ENCODE results near the gene LRRC3.
"Not testable (repeated sequence)": the region's sequence is repeated elsewhere in the genome, so short reads cannot be mapped to it uniquely, and the experiment has no call there.

LRRC3 gene

DNA sequence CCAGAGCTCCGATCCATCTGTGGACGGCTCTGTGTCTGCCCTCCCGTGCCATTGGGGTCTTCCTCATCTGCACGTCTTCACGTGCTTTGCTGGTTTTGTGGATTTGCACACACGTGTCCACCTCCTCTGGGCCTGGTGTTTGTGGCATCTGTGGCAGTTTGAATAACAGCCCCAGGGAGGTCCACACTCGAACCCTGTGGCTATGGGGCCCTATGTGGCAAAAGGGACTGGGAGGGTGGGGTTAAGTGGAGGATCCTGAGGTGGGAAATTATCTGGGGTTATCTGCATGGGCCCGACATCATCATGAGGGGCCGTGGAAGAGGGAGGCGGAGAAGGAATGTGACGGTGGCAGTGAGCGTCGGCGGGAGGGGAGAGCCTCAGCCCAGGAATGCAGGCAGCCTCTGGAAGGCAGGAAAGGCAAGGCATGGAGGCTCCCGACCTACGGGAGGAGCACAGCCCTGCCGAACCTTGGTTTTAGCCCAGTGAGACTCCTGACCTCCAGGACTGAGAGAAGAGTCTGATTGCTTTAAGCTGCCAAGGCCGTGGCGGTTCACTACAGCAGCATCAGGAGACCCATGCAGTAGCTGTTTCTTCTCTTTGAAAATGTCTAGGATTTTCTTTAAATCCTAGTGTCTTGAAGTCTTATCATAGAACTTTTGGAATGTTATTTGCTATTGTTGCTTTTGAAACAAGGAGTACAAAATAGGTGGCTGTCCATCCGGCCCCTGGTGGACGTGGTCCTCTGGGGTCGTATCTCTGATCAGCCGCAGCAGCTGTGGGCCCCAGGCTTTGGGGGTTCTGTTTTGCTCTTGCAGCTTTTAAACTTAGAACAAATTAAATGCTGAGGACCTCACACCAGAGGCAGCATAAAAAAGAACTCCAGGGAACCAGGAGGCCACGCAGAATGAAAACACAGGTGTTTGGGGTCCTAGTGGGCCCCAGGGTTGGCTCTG lies 40.0 kb upstream of the LRRC3 start:
- H3K9me3 ChIP-seq (ENCODE audit: insufficient read depth, low read length): no peaks in the 10 kb centered on the region
- H3K9ac ChIP-seq (ENCODE audit: low read length): no peak overlapping the region
- peaks cover 9% of the 10 kb centered on the region for H3K79me2 ChIP-seq (ENCODE audit: low read length)
- H3K4me1 ChIP-seq (ENCODE audit: low read length): no peaks in the 10 kb centered on the region
- H3K27me3 ChIP-seq (ENCODE audit: low read depth, low read length): no peaks in the 10 kb centered on the region
- H3K4me2 ChIP-seq (ENCODE audit: low read length): no peak overlapping the region
- H2AFZ ChIP-seq (ENCODE audit: low read depth, low read length): no peak overlapping the region
- no peaks in the 10 kb centered on the region for H4K20me1 ChIP-seq (ENCODE audit: insufficient read depth, low read length)
- peaks cover 46% of the 10 kb centered on the region for H3K36me3 ChIP-seq (replicated peaks; ENCODE audit: low read depth, low read length)
- TF ChIP-seq EZH2phosphoT487 (IDR thresholded peaks at IDR 0.05; ENCODE audit: low read depth) (no peak), CTCF (IDR thresholded peaks at IDR 0.05; ENCODE audit: low read depth, low read length) (no peak)
- H3K4me3 ChIP-seq (ENCODE audit: low read length): no peak overlapping the region
- H3K27ac ChIP-seq (ENCODE audit: low read length): no peak overlapping the region

- H3K9me3 ChIP-seq (ENCODE audit: insufficient read depth, low read length): no peaks in the 10 kb centered on the region
- peaks cover 9% of the 10 kb centered on the region for H3K79me2 ChIP-seq (ENCODE audit: low read length)
- H4K20me1 ChIP-seq (ENCODE audit: insufficient read depth, low read length): no peaks in the 10 kb centered on the region
- no peak overlapping the region for H3K4me3 ChIP-seq (ENCODE audit: low read length)
- peaks cover 46% of the 10 kb centered on the region for H3K36me3 ChIP-seq (replicated peaks; ENCODE audit: low read depth, low read length)
- no peaks in the 10 kb centered on the region for H3K27me3 ChIP-seq (ENCODE audit: low read depth, low read length)
- TF ChIP-seq EZH2phosphoT487 (IDR thresholded peaks at IDR 0.05; ENCODE audit: low read depth) (no peak), CTCF (IDR thresholded peaks at IDR 0.05; ENCODE audit: low read depth, low read length) (no peak)
- H3K27ac ChIP-seq (ENCODE audit: low read length): no peak overlapping the region
- no peak overlapping the region for H3K4me2 ChIP-seq (ENCODE audit: low read length)
- H3K4me1 ChIP-seq (ENCODE audit: low read length): no peaks in the 10 kb centered on the region
- H2AFZ ChIP-seq (ENCODE audit: low read depth, low read length): no peak overlapping the region
- no peak overlapping the region for H3K9ac ChIP-seq (ENCODE audit: low read length)
These were observed 39.1 kb upstream of the LRRC3 start for GRCh38 chr21:44416193-44416592.

DNA sequence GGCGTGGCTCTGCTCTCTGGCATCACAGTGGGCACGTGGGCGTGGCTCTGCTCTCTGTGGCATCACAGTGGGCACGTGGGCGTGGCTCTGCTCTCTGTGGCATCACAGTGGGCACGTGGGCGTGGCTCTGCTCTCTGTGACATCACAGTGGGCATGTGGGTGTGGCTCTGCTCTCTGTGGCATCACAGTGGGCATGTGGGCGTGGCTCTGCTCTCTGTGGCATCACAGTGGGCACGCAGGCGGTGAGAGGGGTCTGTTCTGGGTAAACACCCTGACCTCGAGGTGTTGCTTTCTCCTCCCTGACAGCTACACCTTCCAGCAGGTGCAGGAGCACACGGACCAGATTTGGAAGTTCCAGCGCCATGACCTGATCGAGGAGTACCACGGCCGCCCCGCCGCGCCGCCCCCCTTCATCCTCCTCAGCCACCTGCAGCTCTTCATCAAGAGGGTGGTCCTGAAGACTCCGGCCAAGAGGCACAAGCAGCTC lies 37.6 kb upstream of the LRRC3 start:
- H3K36me3 ChIP-seq (replicated peaks; ENCODE audit: low read depth, low read length): peaks cover 46% of the 10 kb centered on the region
- not testable (repeated sequence) for H3K4me2 ChIP-seq (ENCODE audit: low read length); H4K20me1 ChIP-seq (ENCODE audit: insufficient read depth, low read length)

DNA sequence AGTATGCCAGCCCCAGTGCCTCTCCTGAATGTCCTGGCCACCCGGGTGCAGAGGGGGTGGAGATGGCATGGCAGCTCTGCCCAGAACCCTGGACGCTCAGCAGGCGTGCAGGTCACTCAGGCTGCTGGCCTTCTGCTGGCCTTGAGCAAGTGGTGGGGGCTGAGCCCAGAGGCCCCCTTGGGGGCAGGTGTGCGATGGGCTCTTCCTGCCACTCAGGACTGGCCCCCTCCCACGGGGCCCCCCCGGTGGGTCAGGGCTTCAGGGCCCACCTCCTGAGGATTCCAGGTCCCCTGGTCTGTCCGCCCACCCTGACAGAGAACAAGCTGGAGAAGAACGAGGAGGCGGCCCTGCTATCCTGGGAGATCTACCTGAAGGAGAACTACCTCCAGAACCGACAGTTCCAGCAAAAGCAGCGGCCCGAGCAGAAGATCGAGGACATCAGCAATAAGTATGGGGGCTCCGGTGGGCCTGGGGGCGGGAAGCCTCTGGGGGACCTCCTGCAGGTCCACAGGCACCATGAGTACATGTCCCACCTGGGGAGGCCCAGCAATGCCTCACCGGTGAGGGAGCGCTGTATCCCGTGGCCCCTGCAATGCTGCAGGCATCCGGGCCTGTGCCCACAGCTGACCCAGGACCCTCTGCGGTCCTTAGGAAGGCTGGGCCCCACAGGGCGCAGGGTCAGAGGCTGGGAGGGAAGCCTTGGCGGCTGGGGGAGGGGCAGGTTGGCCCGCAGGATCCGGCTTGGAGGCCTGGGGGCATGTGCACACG lies 37.0 kb upstream of the LRRC3 start:
- no peak overlapping the region for H3K4me3 ChIP-seq (ENCODE audit: low read length)
- H3K79me2 ChIP-seq (ENCODE audit: low read length): peaks cover 9% of the 10 kb centered on the region
- no peak overlapping the region for H3K27ac ChIP-seq (ENCODE audit: low read length)
- no peak overlapping the region for H3K9ac ChIP-seq (ENCODE audit: low read length)
- no peak overlapping the region for H2AFZ ChIP-seq (ENCODE audit: low read depth, low read length)
- no peaks in the 10 kb centered on the region for H3K27me3 ChIP-seq (ENCODE audit: low read depth, low read length)
- H3K4me2 ChIP-seq (ENCODE audit: low read length): no peak overlapping the region
- TF ChIP-seq EZH2phosphoT487 (IDR thresholded peaks at IDR 0.05; ENCODE audit: low read depth) (no peak), CTCF (IDR thresholded peaks at IDR 0.05; ENCODE audit: low read depth, low read length) (no peak)
- peaks cover 46% of the 10 kb centered on the region for H3K36me3 ChIP-seq (replicated peaks; ENCODE audit: low read depth, low read length)
- no peaks in the 10 kb centered on the region for H3K4me1 ChIP-seq (ENCODE audit: low read length)
- no peaks in the 10 kb centered on the region for H4K20me1 ChIP-seq (ENCODE audit: insufficient read depth, low read length)
- H3K9me3 ChIP-seq (ENCODE audit: insufficient read depth, low read length): no peaks in the 10 kb centered on the region

More for the DNA sequence above, 37.6 kb upstream of the LRRC3 start:
- H3K79me2 ChIP-seq (ENCODE audit: low read length); H3K27ac ChIP-seq (ENCODE audit: low read length); H2AFZ ChIP-seq (ENCODE audit: low read depth, low read length); H3K4me1 ChIP-seq (ENCODE audit: low read length); H3K27me3 ChIP-seq (ENCODE audit: low read depth, low read length); H3K9me3 ChIP-seq (ENCODE audit: insufficient read depth, low read length); H3K4me3 ChIP-seq (ENCODE audit: low read length); H3K9ac ChIP-seq (ENCODE audit: low read length): not testable (repeated sequence)
